Retinal pigment epithelial cell (primary cell): Measurements from ENCODE around the gene CDH13.

Experiments
- DNase-seq: peaks from one replicate; pipeline ENCODE4 v3.0.0-alpha.2; 2010; ENCODE audit warnings: low read depth
- H3K4me3 ChIP-seq: 2 replicates; pipeline ENCODE4 v1.5.1; 2011; ENCODE audit warnings: mild to moderate bottlenecking, low read length, control low read depth, moderate library complexity
- CTCF ChIP-seq: conservative IDR thresholded peaks from 2 replicates; pipeline ENCODE4 v1.5.1; 2011; ENCODE audit warnings: low read depth, low read length, control low read depth, inconsistent platforms

CDH13 gene

GRCh38 chr16:83717308-83717707, 1090.5 kb downstream of the CDH13 start:
- TF ChIP-seq CTCF: peak; percentile 18
- DNase-seq: no peak
- no peak overlapping the region for H3K4me3 ChIP-seq

- H3K4me3 ChIP-seq: no peak overlapping the region
- no peak for TF ChIP-seq CTCF
- DNase-seq: no peak
Observed at GRCh38 chr16:83717814-83718213, 1091.0 kb downstream of the CDH13 start.

GRCh38 chr16:83720213-83720612, 1093.4 kb downstream of the CDH13 start:
- no peak for TF ChIP-seq CTCF
- no peak overlapping the region for H3K4me3 ChIP-seq
- DNase-seq: no peak

- H3K4me3 ChIP-seq: no peak overlapping the region
- no peak for TF ChIP-seq CTCF
- no peak for DNase-seq
Observed at GRCh38 chr16:83720981-83721380, 1094.2 kb downstream of the CDH13 start.

- no peak overlapping the region for H3K4me3 ChIP-seq
Observed at GRCh38 chr16:83721676-83722075, 1094.9 kb downstream of the CDH13 start.

GRCh38 chr16:83722456-83723183, 1095.9 kb downstream of the CDH13 start:
- TF ChIP-seq CTCF: no peak
- DNase-seq: no peak
- H3K4me3 ChIP-seq: no peak overlapping the region

More at GRCh38 chr16:83721676-83722075, 1094.9 kb downstream of the CDH13 start:
- DNase-seq: no peak
- no peak for TF ChIP-seq CTCF

- DNase-seq: no peak
- TF ChIP-seq CTCF: no peak
- no peak overlapping the region for H3K4me3 ChIP-seq
Observed at GRCh38 chr16:83723244-83723643, 1096.5 kb downstream of the CDH13 start.
